Tibial nerve (tissue), 4 donors: ENCODE data around the gene NPHS1. TPM values are rescaled to one million over a fixed set of nuclear protein-coding genes. Genes with fewer than 3 reads are reported as not detected.

ENCODE experiments used
- DNase-seq, 2 donors: peaks; one replicate each; pipeline ENCODE4 v3.0.0-alpha.2; 2019; ENCODE audit warnings: low spot score in 2 of 2
- H3K27ac ChIP-seq, 4 donors: fragments of 200-600 bp; sonication (generic) in 3 of 4; one replicate each; pipeline ENCODE4 v1.5.1; 2017 to 2019; ENCODE audit warnings: mild to moderate bottlenecking in 1 of 4
- H3K27me3 ChIP-seq, 2 donors: fragments of 200-600 bp; sonication (generic) in 1 of 2; one replicate each; pipeline versions ENCODE4 v1.5.1 to v1.6.0; 2017 to 2019
- H3K36me3 ChIP-seq, 3 donors: fragments of 200-600 bp; sonication (generic); one replicate each; pipeline ENCODE4 v1.5.1; 2018 to 2019
- H3K4me1 ChIP-seq, 4 donors: fragments of 200-600 bp; sonication (generic) in 3 of 4; one replicate each; pipeline ENCODE4 v1.5.1; 2017 to 2019
- H3K4me3 ChIP-seq, 4 donors: fragments of 200-600 bp; sonication (generic) in 3 of 4; one replicate each; pipeline ENCODE4 v1.5.1; 2017 to 2019; ENCODE audit warnings: mild to moderate bottlenecking in 1 of 4, moderate library complexity in 1 of 4
- H3K9me3 ChIP-seq, 4 donors: fragments of 200-600 bp; sonication (generic) in 3 of 4; one replicate each; pipeline ENCODE4 v1.5.1; 2017 to 2019
- CTCF ChIP-seq, 5 experiments: fragments of 200-600 bp in 3 of 5; fragments of 450-650 bp in 2 of 5; sonication (generic) in 3 of 5; IDR thresholded peaks; one replicate each; pipeline ENCODE4 v1.5.1; 2016 to 2019; ENCODE audit warnings: antibody characterized with exemption in 5 of 5, mild to moderate bottlenecking in 3 of 5, moderate library complexity in 2 of 5
- EP300 ChIP-seq, 2 donors: sonication (generic); formaldehyde crosslinking; IDR thresholded peaks; one replicate each; pipeline ENCODE4 v1.6.1; 2017; ENCODE audit warnings: antibody characterized with exemption in 2 of 2, mild to moderate bottlenecking in 1 of 2
- POLR2A ChIP-seq, 2 donors: fragments of 450-650 bp; IDR thresholded peaks; one replicate each; pipeline ENCODE4 v1.6.1; 2017; ENCODE audit warnings: antibody characterized with exemption in 2 of 2, mild to moderate bottlenecking in 2 of 2, moderate library complexity in 2 of 2
- WGBS, 2 donors: methylation state at CpG; one replicate each; pipeline ENCODE4 v1.1.5; 2018; 5-methylcytosine and 5-hydroxymethylcytosine counted together
- small RNA-seq: library from RNA; depleted of rRNA; stranded (forward); fragments of <200 nt; gene quantifications from one replicate; pipeline ENCODE3, GENCODE V24; 2016
- total RNA-seq, 4 donors: library from RNA; depleted of rRNA; stranded (reverse); fragments of >200 nt; gene quantifications; one replicate each; pipeline ENCODE4 v1.1.0, GENCODE V29; 2016

The NPHS1 gene
- total RNA-seq, 4 donors from 2014 or later: not detected

GRCh38 chr19:35779033-35779432, 73.3 kb downstream of the NPHS1 start:
- Histone ChIP-seq H3K4me3 (no peak overlapping the region), H3K9me3 (no peaks in the 10 kb centered on the region), H3K27ac (no peak overlapping the region), H3K4me1 (peaks cover 0 to 30% (median 19%) of the 10 kb centered on the region in 4 donors), H3K27me3 (no peaks in the 10 kb centered on the region), H3K36me3 (peaks cover 0 to 67% (median 0%) of the 10 kb centered on the region in 3 donors)
- WGBS, 2 donors: 82% methylated on average over 8 of the region's 8 CpGs
- TF ChIP-seq POLR2A (IDR thresholded peaks at IDR 0.05) (no peak), CTCF (IDR thresholded peaks at IDR 0.05) (no peak), EP300 (IDR thresholded peaks at IDR 0.05) (no peak)
- no peak for DNase-seq

- WGBS, 2 donors: 77 to 87% methylated on average over 7 of the region's 7 CpGs
- no peaks in the 10 kb centered on the region for H3K9me3 ChIP-seq
- H3K27me3 ChIP-seq: no peaks in the 10 kb centered on the region
- H3K36me3 ChIP-seq: peaks cover 0 to 56% (median 0%) of the 10 kb centered on the region in 3 donors
- TF ChIP-seq CTCF (IDR thresholded peaks at IDR 0.05) (no peak), POLR2A (IDR thresholded peaks at IDR 0.05) (no peak), EP300 (IDR thresholded peaks at IDR 0.05) (no peak)
- H3K27ac ChIP-seq: no peak overlapping the region
- no peak for DNase-seq
- H3K4me1 ChIP-seq: peaks cover 0 to 30% (median 19%) of the 10 kb centered on the region in 4 donors
- H3K4me3 ChIP-seq: no peak overlapping the region
Measured at GRCh38 chr19:35777961-35778360, 74.3 kb downstream of the NPHS1 start.

- Histone ChIP-seq H3K4me3 (no peak overlapping the region), H3K36me3 (peaks cover 0 to 49% (median 0%) of the 10 kb centered on the region in 3 donors), H3K9me3 (no peaks in the 10 kb centered on the region), H3K27me3 (no peaks in the 10 kb centered on the region), H3K4me1 (peaks cover 0 to 30% (median 19%) of the 10 kb centered on the region in 4 donors), H3K27ac (peak overlapping the region in 2 of 4 donors; percentile 9 to 87)
- 34 to 47% methylated on average over 18 to 19 of the region's 19 CpGs for WGBS, 2 donors
- DNase-seq: no peak
- no peak for TF ChIP-seq EP300 (IDR thresholded peaks at IDR 0.05)
- TF ChIP-seq POLR2A (IDR thresholded peaks at IDR 0.05): no peak
- no peak for TF ChIP-seq CTCF (IDR thresholded peaks at IDR 0.05)
Measured at GRCh38 chr19:35777086-35777841, 75.0 kb downstream of the NPHS1 start.

GRCh38 chr19:35776102-35776788, 76.1 kb downstream of the NPHS1 start:
- H3K4me3 ChIP-seq: peak overlapping the region; percentile 82 to 98 (median 88)
- peaks cover 0 to 39% (median 0%) of the 10 kb centered on the region in 3 donors for H3K36me3 ChIP-seq
- 36 to 42% methylated on average over 13 of the region's 13 CpGs for WGBS, 2 donors
- no peaks in the 10 kb centered on the region for H3K27me3 ChIP-seq
- no peak for DNase-seq
- peak overlapping the region in 3 of 4 donors; percentile 60 to 87 (median 63) for H3K27ac ChIP-seq
- H3K4me1 ChIP-seq: peaks cover 0 to 30% (median 19%) of the 10 kb centered on the region in 4 donors
- no peak for TF ChIP-seq EP300 (IDR thresholded peaks at IDR 0.05)
- no peak for TF ChIP-seq POLR2A (IDR thresholded peaks at IDR 0.05)
- TF ChIP-seq CTCF (IDR thresholded peaks at IDR 0.05): no peak
- H3K9me3 ChIP-seq: no peaks in the 10 kb centered on the region

Small RNA genes lying within 50 kb of the gene (small RNA-seq; reads per million reads assigned to genes)
- gene RN7SL402P: not detected

Other genes starting within 250 kb of the NPHS1 start
- 10 to 100 TPM in 3 of 4 donors, 1 to 10 TPM in 1; 9.8 to 17.1 (median 11.0) TPM for gene HAUS5, start 239.8 kb downstream of the NPHS1 start, total RNA-seq
- 10 to 100 TPM; 77.4 to 88.3 (median 80.0) TPM for gene RBM42, start 223.5 kb downstream of the NPHS1 start, total RNA-seq
- 1 to 10 TPM in 1 of 4 donors, under 1 TPM in 1, not detected in 2; 0.84 to 2.2 TPM for gene ETV2, start 210.8 kb downstream of the NPHS1 start, total RNA-seq
- gene COX6B1, start 204.2 kb downstream of the NPHS1 start, total RNA-seq: 100 to 1,000 TPM; 293 to 338 (median 316) TPM
- gene UPK1A, start 186.0 kb downstream of the NPHS1 start, total RNA-seq: not detected
- not detected for gene ZBTB32, start 147.9 kb downstream of the NPHS1 start, total RNA-seq
- 10 to 100 TPM; 12.9 to 38.7 (median 25.5) TPM for gene KMT2B, start 134.5 kb downstream of the NPHS1 start, total RNA-seq
- 10 to 100 TPM in 2 of 4 donors, 1 to 10 TPM in 2; 4.8 to 25.5 (median 10.7) TPM for gene IGFLR1, start 110.1 kb downstream of the NPHS1 start, total RNA-seq
- 10 to 100 TPM; 17.8 to 51.1 (median 43.2) TPM for gene U2AF1L4, start 107.1 kb downstream of the NPHS1 start, total RNA-seq
- 10 to 100 TPM; 33.1 to 46.7 (median 40.3) TPM for gene PSENEN, start 106.9 kb downstream of the NPHS1 start, total RNA-seq
- gene LIN37, start 103.9 kb downstream of the NPHS1 start, total RNA-seq: 10 to 100 TPM; 18.1 to 32.7 (median 20.6) TPM
- gene HSPB6, start 95.5 kb downstream of the NPHS1 start, total RNA-seq: 100 to 1,000 TPM in 3 of 4 donors, 10 to 100 TPM in 1; 85.2 to 190 (median 124) TPM
- gene PROSER3, start 94.3 kb downstream of the NPHS1 start, total RNA-seq: 10 to 100 TPM; 14.2 to 32.7 (median 19.9) TPM
- 10 to 100 TPM in 3 of 4 donors, 1 to 10 TPM in 1; 6.6 to 46.8 (median 26.1) TPM for gene ARHGAP33, start 76.9 kb downstream of the NPHS1 start, total RNA-seq
- gene PRODH2, start 39.7 kb downstream of the NPHS1 start, total RNA-seq: not detected
- under 1 TPM in 1 of 4 donors, not detected in 3; 0.44 TPM for gene KIRREL2, start 4.4 kb upstream of the NPHS1 start, total RNA-seq
- 10 to 100 TPM in 2 of 4 donors, 1 to 10 TPM in 2; 8.7 to 19.7 (median 10.7) TPM for gene APLP1, start 16.1 kb upstream of the NPHS1 start, total RNA-seq
- gene NFKBID, start 48.0 kb upstream of the NPHS1 start, total RNA-seq: 10 to 100 TPM; 15.1 to 23.8 (median 21.8) TPM
- gene HCST, start 50.0 kb upstream of the NPHS1 start, total RNA-seq: 10 to 100 TPM; 10.5 to 37.6 (median 15.5) TPM
- 100 to 1,000 TPM in 3 of 4 donors, 10 to 100 TPM in 1; 41.4 to 122 (median 117) TPM for gene TYROBP, start 55.8 kb upstream of the NPHS1 start, total RNA-seq
- 10 to 100 TPM in 2 of 4 donors, 1 to 10 TPM in 2; 5.0 to 20.4 (median 8.6) TPM for gene LRFN3, start 83.9 kb upstream of the NPHS1 start, total RNA-seq
- gene SDHAF1, start 142.7 kb upstream of the NPHS1 start, total RNA-seq: 10 to 100 TPM; 67.8 to 88.9 (median 77.1) TPM
- 1 to 10 TPM in 1 of 4 donors, under 1 TPM in 2, not detected in 1; 0.21 to 2.1 (median 0.98) TPM for gene SYNE4, start 156.3 kb upstream of the NPHS1 start, total RNA-seq
- 10 to 100 TPM; 25.3 to 46.0 (median 33.9) TPM for gene ALKBH6, start 161.7 kb upstream of the NPHS1 start, total RNA-seq
- gene CLIP3, start 180.4 kb upstream of the NPHS1 start, total RNA-seq: 10 to 100 TPM; 20.1 to 44.7 (median 24.6) TPM
- gene THAP8, start 201.8 kb upstream of the NPHS1 start, total RNA-seq: 10 to 100 TPM; 11.4 to 21.0 (median 16.0) TPM
- gene WDR62, start 202.4 kb upstream of the NPHS1 start, total RNA-seq: 1 to 10 TPM in 2 of 4 donors, under 1 TPM in 2; 0.42 to 2.1 (median 1.4) TPM